OCI-LY1 (cell line): ENCODE measurements around the gene HECW1.

Experiments used
- EZH2 ChIP-seq: fragments of 200-600 bp; sonication (generic), shearing (Covaris generic); IDR thresholded peaks from 2 replicates; pipeline ENCODE4 v1.8.0; 2017; ENCODE audit warnings: borderline replicate concordance, mixed run types, mild to moderate bottlenecking, antibody characterized with exemption, low read length, moderate library complexity, mixed read lengths
- TF ChIP-seq, protein P1 (sequence below): fragments of 200-600 bp; sonication (generic), shearing (Covaris generic); IDR thresholded peaks from 2 replicates; pipeline ENCODE4 v1.5.1; 2017; ENCODE audit warnings: mild to moderate bottlenecking, antibody characterized with exemption, low read length, moderate library complexity, mixed read lengths

DNA sequence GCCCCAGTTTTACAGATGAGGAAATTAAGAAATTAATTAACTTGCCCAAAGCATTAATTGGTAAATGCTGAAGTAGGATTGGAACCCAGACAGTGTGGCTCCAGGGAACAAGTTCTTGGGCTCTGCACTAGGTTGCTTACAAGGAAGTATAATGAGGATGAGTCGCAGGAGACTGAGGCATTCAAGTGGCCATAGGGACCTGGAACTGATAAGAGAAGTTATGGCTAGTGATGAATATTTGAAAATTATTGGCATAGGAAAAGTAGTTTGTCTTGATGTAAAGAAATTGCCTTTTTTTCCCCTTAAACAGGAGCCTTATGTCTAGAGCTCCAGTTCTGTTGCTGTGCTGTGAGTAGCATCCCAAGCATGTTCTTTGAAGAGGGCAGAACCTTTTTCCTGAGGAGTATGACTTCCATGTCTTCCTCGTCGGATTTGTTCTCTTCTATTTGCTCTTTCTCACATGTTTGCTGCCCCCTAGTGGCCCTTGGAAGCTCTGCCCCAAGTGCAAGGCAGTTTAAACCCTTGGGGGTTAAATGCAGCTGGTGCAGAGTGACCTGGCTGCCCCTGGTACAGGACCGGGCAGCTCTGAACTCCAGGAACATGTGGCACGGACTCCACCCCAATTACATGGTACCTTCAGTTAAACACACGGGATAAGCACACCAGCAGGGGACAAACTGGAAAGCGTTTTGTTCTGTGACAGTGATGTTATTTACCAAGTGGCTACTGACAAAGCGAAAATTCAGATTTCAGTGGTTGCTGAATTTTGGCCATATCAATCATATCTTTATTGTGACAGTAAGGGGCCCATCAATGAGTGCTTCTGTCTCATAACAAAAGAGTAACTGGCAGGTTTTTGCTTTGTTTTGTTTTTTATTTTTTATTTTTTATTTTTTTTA is 148.8 kb downstream of the HECW1 start:
- TF ChIP-seq, protein P1, sequence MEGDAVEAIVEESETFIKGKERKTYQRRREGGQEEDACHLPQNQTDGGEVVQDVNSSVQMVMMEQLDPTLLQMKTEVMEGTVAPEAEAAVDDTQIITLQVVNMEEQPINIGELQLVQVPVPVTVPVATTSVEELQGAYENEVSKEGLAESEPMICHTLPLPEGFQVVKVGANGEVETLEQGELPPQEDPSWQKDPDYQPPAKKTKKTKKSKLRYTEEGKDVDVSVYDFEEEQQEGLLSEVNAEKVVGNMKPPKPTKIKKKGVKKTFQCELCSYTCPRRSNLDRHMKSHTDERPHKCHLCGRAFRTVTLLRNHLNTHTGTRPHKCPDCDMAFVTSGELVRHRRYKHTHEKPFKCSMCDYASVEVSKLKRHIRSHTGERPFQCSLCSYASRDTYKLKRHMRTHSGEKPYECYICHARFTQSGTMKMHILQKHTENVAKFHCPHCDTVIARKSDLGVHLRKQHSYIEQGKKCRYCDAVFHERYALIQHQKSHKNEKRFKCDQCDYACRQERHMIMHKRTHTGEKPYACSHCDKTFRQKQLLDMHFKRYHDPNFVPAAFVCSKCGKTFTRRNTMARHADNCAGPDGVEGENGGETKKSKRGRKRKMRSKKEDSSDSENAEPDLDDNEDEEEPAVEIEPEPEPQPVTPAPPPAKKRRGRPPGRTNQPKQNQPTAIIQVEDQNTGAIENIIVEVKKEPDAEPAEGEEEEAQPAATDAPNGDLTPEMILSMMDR: peak; percentile 99
- TF ChIP-seq EZH2: no peak
